Neural cell (in vitro differentiated cells): ENCODE measurements around the gene GPR107. TPM values are rescaled to one million over a fixed set of nuclear protein-coding genes. Genes with fewer than 3 reads are reported as not detected.

ENCODE experiments used
- H2AFZ ChIP-seq: fragments of 200-600, 300-800 bp; sonication (generic), shearing (Covaris generic); 2 replicates; pipeline ENCODE4 v1.6.0; 2014; ENCODE audit warnings: low read depth, mild to moderate bottlenecking, antibody characterized with exemption, low read length, moderate library complexity
- H3F3A ChIP-seq: fragments of 200-600 bp; shearing (Covaris generic); 2 replicates; pipeline ENCODE4 v1.6.1; 2016; ENCODE audit warnings: mild to moderate bottlenecking, moderate library complexity, mixed read lengths, antibody characterized with exemption, low read length; ENCODE audit not compliant: insufficient read depth, poor library complexity, severe bottlenecking
- H3K27ac ChIP-seq: fragments of 200-600, 300-800 bp; sonication (generic), shearing (Covaris generic); 2 replicates; pipeline ENCODE4 v1.5.1; 2014; ENCODE audit warnings: mild to moderate bottlenecking, low read length, moderate library complexity
- H3K27me3 ChIP-seq: fragments of 300-800, 200-600 bp; sonication (generic), shearing (Covaris generic); 2 replicates; pipeline ENCODE4 v1.6.0; 2014; ENCODE audit warnings: mild to moderate bottlenecking, low read depth, low read length, moderate library complexity; ENCODE audit not compliant: insufficient read depth
- H3K36me3 ChIP-seq: fragments of 300-800, 200-600 bp; sonication (generic), shearing (Covaris generic); 2 replicates; pipeline ENCODE4 v1.5.1; 2014; ENCODE audit warnings: mild to moderate bottlenecking, antibody characterized with exemption, low read length, moderate library complexity; ENCODE audit not compliant: insufficient read depth
- H3K4me2 ChIP-seq: fragments of 300-800, 200-600 bp; sonication (generic), shearing (Covaris generic); 2 replicates; pipeline ENCODE4 v1.6.0; 2014; ENCODE audit warnings: mild to moderate bottlenecking, low read length
- H3K4me3 ChIP-seq: fragments of 300-800, 200-600 bp; sonication (generic), shearing (Covaris generic); 2 replicates; pipeline ENCODE4 v1.5.1; 2014; ENCODE audit warnings: mild to moderate bottlenecking, low read length, moderate library complexity
- H3K79me2 ChIP-seq: fragments of 200-600 bp; shearing (Covaris generic); replicated peaks from 2 replicates; pipeline ENCODE4 v1.6.0; 2014; ENCODE audit warnings: mild to moderate bottlenecking, low read length, moderate library complexity; ENCODE audit not compliant: insufficient read depth
- H3K9ac ChIP-seq: fragments of 300-800, 200-600 bp; sonication (generic), shearing (Covaris generic); 2 replicates; pipeline ENCODE4 v1.6.1; 2016; ENCODE audit warnings: mild to moderate bottlenecking, low read length, mixed read lengths
- H3K9me2 ChIP-seq: fragments of 200-600 bp; shearing (Covaris generic); 2 replicates; pipeline ENCODE4 v1.6.1; 2016; ENCODE audit warnings: mild to moderate bottlenecking, low read length, mixed read lengths; ENCODE audit not compliant: insufficient read depth
- H3K9me3 ChIP-seq: fragments of 200-600, 300-800 bp; sonication (generic), shearing (Covaris generic); 2 replicates; pipeline ENCODE4 v1.6.1; 2016; ENCODE audit warnings: mild to moderate bottlenecking, mixed run types, low read length, moderate library complexity, mixed read lengths
- H4K20me1 ChIP-seq: fragments of 200-600 bp; shearing (Covaris generic); 2 replicates; pipeline ENCODE4 v1.6.1; 2016; ENCODE audit warnings: mild to moderate bottlenecking, mixed run types; ENCODE audit not compliant: insufficient read depth
- CTCF ChIP-seq: fragments of 450-650 bp; IDR thresholded peaks from 2 replicates; pipeline ENCODE4 v1.5.1; 2014; ENCODE audit warnings: antibody characterized with exemption, mild to moderate bottlenecking, moderate library complexity; ENCODE audit not compliant: poor library complexity, severe bottlenecking
- EP300 ChIP-seq: fragments of 450-650 bp; conservative IDR thresholded peaks from 2 replicates; pipeline ENCODE4 v1.6.1; 2014; ENCODE audit warnings: antibody characterized with exemption, mild to moderate bottlenecking, moderate library complexity; ENCODE audit not compliant: poor library complexity, severe bottlenecking
- EZH2 ChIP-seq: fragments of 200-600, 300-800 bp; shearing (Covaris generic), sonication (generic); IDR thresholded peaks from 2 replicates; pipeline ENCODE4 v1.6.1; 2014; ENCODE audit warnings: antibody characterized with exemption, low read length, borderline replicate concordance, mild to moderate bottlenecking; ENCODE audit not compliant: insufficient read depth, poor library complexity, severe bottlenecking
- MXI1 ChIP-seq: fragments of 450-650 bp; conservative IDR thresholded peaks from 2 replicates; pipeline ENCODE4 v1.6.1; 2014; ENCODE audit warnings: antibody characterized with exemption, mild to moderate bottlenecking; ENCODE audit not compliant: poor library complexity, severe bottlenecking
- POLR2AphosphoS5 ChIP-seq: IDR thresholded peaks from 2 replicates; pipeline ENCODE4 v1.6.1; 2012
- RAD21 ChIP-seq: fragments of 450-650 bp; conservative IDR thresholded peaks from 2 replicates; pipeline ENCODE4 v1.6.1; 2014; ENCODE audit warnings: antibody characterized with exemption, mild to moderate bottlenecking, moderate library complexity
- SMC3 ChIP-seq: fragments of 450-650 bp; conservative IDR thresholded peaks from 2 replicates; pipeline ENCODE4 v1.6.1; 2014; ENCODE audit warnings: antibody characterized with exemption, mild to moderate bottlenecking, moderate library complexity; ENCODE audit not compliant: poor library complexity
- TAF1 ChIP-seq: IDR thresholded peaks from 2 replicates; pipeline ENCODE4 v1.6.1; 2012; ENCODE audit warnings: low read depth
- polyA plus RNA-seq: library from polyadenylated mRNA; depleted of rRNA; stranded (reverse); fragments of >200 nt; gene quantifications from 2 replicates; pipeline ENCODE4 v1.2.3, GENCODE V29; 2014
- TF ChIP-seq, protein P1 (sequence below): IDR thresholded peaks from 2 replicates; pipeline ENCODE4 v1.6.1; 2012; ENCODE audit warnings: borderline replicate concordance

The GPR107 gene
- polyA plus RNA-seq, 1 donor from 2014 or later, result 21.5 TPM

DNA sequence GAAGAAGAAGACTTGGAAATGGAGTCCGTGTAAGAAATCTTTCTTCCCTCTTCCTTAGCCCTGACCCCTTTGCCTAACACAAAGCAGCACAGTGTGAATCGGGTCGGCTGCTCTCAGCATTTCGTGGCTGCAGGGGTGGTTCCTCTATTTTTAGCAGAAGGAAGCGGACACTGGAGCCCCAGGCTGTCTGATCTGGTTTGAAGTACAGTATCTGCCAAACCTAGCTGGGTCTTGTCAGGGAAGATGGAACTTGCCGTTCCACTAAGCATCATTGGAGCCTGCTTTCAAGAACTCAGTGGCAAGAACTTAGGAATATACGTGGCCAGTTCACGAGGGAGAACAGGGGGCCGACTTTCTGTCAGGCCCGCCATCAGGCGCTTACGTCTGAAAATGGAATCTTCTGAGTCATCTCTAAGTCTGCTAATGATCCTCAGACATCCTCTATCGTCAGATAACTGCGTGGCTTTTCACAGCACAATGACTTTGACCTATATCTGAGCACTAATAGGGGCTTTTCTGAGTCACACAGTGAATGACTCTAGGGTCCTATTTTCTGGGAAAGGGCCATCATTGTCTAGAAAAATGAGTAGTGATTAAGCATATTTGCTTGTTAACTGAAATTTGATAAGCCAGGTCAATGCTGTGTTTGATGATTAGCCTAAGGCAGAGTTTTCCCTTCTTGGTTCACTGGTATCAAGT is 75.2 kb downstream of the GPR107 start:
- H2AFZ ChIP-seq, result no peak overlapping the region
- no peaks in the 10 kb centered on the region for H3K79me2 ChIP-seq
- no peaks in the 10 kb centered on the region for H3K9me2 ChIP-seq
- H3K27me3 ChIP-seq, result no peaks in the 10 kb centered on the region
- H4K20me1 ChIP-seq, result no peaks in the 10 kb centered on the region
- no peaks in the 10 kb centered on the region for H3K36me3 ChIP-seq
- H3K4me2 ChIP-seq, result no peak overlapping the region
- no peak for TF ChIP-seq MXI1
- TF ChIP-seq, protein P1, sequence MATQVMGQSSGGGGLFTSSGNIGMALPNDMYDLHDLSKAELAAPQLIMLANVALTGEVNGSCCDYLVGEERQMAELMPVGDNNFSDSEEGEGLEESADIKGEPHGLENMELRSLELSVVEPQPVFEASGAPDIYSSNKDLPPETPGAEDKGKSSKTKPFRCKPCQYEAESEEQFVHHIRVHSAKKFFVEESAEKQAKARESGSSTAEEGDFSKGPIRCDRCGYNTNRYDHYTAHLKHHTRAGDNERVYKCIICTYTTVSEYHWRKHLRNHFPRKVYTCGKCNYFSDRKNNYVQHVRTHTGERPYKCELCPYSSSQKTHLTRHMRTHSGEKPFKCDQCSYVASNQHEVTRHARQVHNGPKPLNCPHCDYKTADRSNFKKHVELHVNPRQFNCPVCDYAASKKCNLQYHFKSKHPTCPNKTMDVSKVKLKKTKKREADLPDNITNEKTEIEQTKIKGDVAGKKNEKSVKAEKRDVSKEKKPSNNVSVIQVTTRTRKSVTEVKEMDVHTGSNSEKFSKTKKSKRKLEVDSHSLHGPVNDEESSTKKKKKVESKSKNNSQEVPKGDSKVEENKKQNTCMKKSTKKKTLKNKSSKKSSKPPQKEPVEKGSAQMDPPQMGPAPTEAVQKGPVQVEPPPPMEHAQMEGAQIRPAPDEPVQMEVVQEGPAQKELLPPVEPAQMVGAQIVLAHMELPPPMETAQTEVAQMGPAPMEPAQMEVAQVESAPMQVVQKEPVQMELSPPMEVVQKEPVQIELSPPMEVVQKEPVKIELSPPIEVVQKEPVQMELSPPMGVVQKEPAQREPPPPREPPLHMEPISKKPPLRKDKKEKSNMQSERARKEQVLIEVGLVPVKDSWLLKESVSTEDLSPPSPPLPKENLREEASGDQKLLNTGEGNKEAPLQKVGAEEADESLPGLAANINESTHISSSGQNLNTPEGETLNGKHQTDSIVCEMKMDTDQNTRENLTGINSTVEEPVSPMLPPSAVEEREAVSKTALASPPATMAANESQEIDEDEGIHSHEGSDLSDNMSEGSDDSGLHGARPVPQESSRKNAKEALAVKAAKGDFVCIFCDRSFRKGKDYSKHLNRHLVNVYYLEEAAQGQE, result no peak
- no peak for TF ChIP-seq SMC3
- TF ChIP-seq RAD21, result no peak
- TF ChIP-seq TAF1, result no peak
- TF ChIP-seq CTCF, result no peak
- no peak for TF ChIP-seq EZH2
- TF ChIP-seq EP300, result no peak
- TF ChIP-seq POLR2AphosphoS5, result no peak
- no peak overlapping the region for H3K4me3 ChIP-seq
- H3K9me3 ChIP-seq, result no peaks in the 10 kb centered on the region
- H3F3A ChIP-seq, result no peaks in the 10 kb centered on the region
- no peak overlapping the region for H3K27ac ChIP-seq
- H3K9ac ChIP-seq, result no peak overlapping the region

GRCh38 chr9:130129432-130130061 is 75.8 kb downstream of the GPR107 start:
- H3K9me3 ChIP-seq, result no peaks in the 10 kb centered on the region
- TF ChIP-seq MXI1 (no peak), SMC3 (no peak), EP300 (no peak), CTCF (no peak), POLR2AphosphoS5 (no peak), RAD21 (no peak), TAF1 (no peak), EZH2 (no peak)
- TF ChIP-seq, protein P1, result no peak
- H3F3A ChIP-seq, result no peaks in the 10 kb centered on the region
- H3K4me2 ChIP-seq, result no peak overlapping the region
- H3K36me3 ChIP-seq, result no peaks in the 10 kb centered on the region
- H3K27ac ChIP-seq, result no peak overlapping the region
- no peaks in the 10 kb centered on the region for H3K27me3 ChIP-seq
- no peaks in the 10 kb centered on the region for H3K79me2 ChIP-seq
- no peak overlapping the region for H2AFZ ChIP-seq
- H3K9ac ChIP-seq, result no peak overlapping the region
- no peaks in the 10 kb centered on the region for H3K9me2 ChIP-seq
- H4K20me1 ChIP-seq, result no peaks in the 10 kb centered on the region
- no peak overlapping the region for H3K4me3 ChIP-seq
